DOHH2 (cell line): Measurements from ENCODE around the gene UBR3.

Experiments
- EZH2phosphoT487 ChIP-seq: fragments of 200-600 bp; sonication (generic); IDR thresholded peaks from 2 replicates; pipeline ENCODE4 v1.6.1; 2017; ENCODE audit warnings: borderline replicate concordance, mild to moderate bottlenecking, antibody characterized with exemption, low read length, moderate library complexity, mixed read lengths
- TF ChIP-seq, protein P1 (sequence below): fragments of 200-600 bp; sonication (generic); IDR thresholded peaks from one replicate; pipeline ENCODE4 v1.5.1; 2014; ENCODE audit warnings: antibody characterized with exemption, mild to moderate bottlenecking, low read depth, low read length; ENCODE audit not compliant: poor library complexity, severe bottlenecking

DNA sequence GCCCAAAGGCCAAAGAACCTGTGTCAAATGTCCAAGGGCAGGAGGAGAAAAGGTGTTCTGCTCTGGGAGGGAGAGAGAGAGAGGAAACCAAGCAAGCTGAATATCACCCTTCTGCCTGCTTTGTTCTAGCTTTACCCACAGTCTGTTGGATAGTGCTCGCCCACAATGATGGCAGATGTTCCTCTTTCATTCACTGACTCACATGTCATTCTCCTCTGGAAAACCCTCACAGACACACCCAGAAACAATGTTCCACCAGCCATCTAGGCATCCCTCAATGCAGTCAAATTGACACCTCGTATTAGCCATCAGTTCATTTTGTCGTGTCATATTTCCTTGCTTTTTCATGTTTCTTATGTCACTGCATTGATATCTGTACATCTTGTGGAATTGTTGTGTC lies 150.3 kb downstream of the UBR3 start:
- TF ChIP-seq, protein P1, sequence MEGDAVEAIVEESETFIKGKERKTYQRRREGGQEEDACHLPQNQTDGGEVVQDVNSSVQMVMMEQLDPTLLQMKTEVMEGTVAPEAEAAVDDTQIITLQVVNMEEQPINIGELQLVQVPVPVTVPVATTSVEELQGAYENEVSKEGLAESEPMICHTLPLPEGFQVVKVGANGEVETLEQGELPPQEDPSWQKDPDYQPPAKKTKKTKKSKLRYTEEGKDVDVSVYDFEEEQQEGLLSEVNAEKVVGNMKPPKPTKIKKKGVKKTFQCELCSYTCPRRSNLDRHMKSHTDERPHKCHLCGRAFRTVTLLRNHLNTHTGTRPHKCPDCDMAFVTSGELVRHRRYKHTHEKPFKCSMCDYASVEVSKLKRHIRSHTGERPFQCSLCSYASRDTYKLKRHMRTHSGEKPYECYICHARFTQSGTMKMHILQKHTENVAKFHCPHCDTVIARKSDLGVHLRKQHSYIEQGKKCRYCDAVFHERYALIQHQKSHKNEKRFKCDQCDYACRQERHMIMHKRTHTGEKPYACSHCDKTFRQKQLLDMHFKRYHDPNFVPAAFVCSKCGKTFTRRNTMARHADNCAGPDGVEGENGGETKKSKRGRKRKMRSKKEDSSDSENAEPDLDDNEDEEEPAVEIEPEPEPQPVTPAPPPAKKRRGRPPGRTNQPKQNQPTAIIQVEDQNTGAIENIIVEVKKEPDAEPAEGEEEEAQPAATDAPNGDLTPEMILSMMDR = no peak
- TF ChIP-seq EZH2phosphoT487 = no peak
